ENCODE results near the gene HSPB9.

HSPB9 gene

GRCh38 chr17:42097691-42098631, 24.6 kb upstream of the HSPB9 start, which contains the start of gene ZNF385C:
TSS of gene ZNF385C (minus strand) at chr17:42098473. CDS start at chr17:42063056, 35,417 bp downstream.
- DNase-seq = no peak
- intact Hi-C loops (cut with DNase I) = no loop called here

- DNase-seq = no peak
- intact Hi-C loops (cut with DNase I) = no loop called here
Measured at GRCh38 chr17:42098730-42099399, 23.7 kb upstream of the HSPB9 start.

- peak in 41 of 42 donors; percentile 63 to 92 (median 79) for DNase-seq
- intact Hi-C loops (cut with DNase I) = loop anchor here (5.0 kb wide), 1 partner anchor 74 kb away; no protein-coding TSS in a partner anchor
Measured at GRCh38 chr17:42101513-42102292, 20.9 kb upstream of the HSPB9 start.

GRCh38 chr17:42103221-42103954, 19.2 kb upstream of the HSPB9 start:
- intact Hi-C loops (cut with DNase I) = loop anchor here (5.0 kb wide), 1 partner anchor 76 kb away; no protein-coding TSS in a partner anchor
- no peak for DNase-seq

- no peak for DNase-seq
- intact Hi-C loops (cut with DNase I) = loop anchor here (5.0 kb wide), 1 partner anchor 77 kb away; no protein-coding TSS in a partner anchor
Measured at GRCh38 chr17:42104264-42104663, 18.3 kb upstream of the HSPB9 start.

- intact Hi-C loops (cut with DNase I) = no loop called here
- DNase-seq = no peak
Measured at GRCh38 chr17:42106009-42106408, 16.6 kb upstream of the HSPB9 start.

GRCh38 chr17:42107124-42107523, 15.5 kb upstream of the HSPB9 start:
- DNase-seq = no peak
- intact Hi-C loops (cut with DNase I) = no loop called here

GRCh38 chr17:42107597-42108576, 14.7 kb upstream of the HSPB9 start:
- intact Hi-C loops (cut with DNase I) = no loop called here

GRCh38 chr17:42109086-42109485, 13.5 kb upstream of the HSPB9 start:
- intact Hi-C loops (cut with DNase I) = no loop called here
- DNase-seq = no peak

More at GRCh38 chr17:42107597-42108576, 14.7 kb upstream of the HSPB9 start:
- DNase-seq = peak; percentile 55 to 95 (median 84)

GRCh38 chr17:42110301-42111264, 12.0 kb upstream of the HSPB9 start:
- intact Hi-C loops (cut with DNase I) = loop anchor here (10.0 kb wide), 1 partner anchor 146 kb away; the partner anchor contains the start of gene CNP
- no peak for DNase-seq

- intact Hi-C loops (cut with DNase I) = loop anchor here (10.0 kb wide), 1 partner anchor 146 kb away; the partner anchor contains the start of gene CNP
- DNase-seq = no peak
Measured at GRCh38 chr17:42111265-42111636, 11.4 kb upstream of the HSPB9 start.

- intact Hi-C loops (cut with DNase I) = loop anchor here (10.0 kb wide), 1 partner anchor 147 kb away; the partner anchor contains the start of gene CNP
- peak in 37 of 42 donors; percentile 19 to 78 (median 50) for DNase-seq
Measured at GRCh38 chr17:42111871-42112551, 10.6 kb upstream of the HSPB9 start.

- peak; percentile 43 to 91 (median 74) for DNase-seq
- intact Hi-C loops (cut with DNase I) = loop anchor here (10.0 kb wide), 1 partner anchor 148 kb away; the partner anchor contains the start of gene CNP
Measured at GRCh38 chr17:42112552-42113176, 9.9 kb upstream of the HSPB9 start, which contains the start of gene DHX58. TSS of gene DHX58 (minus strand) at chr17:42112714. CDS start at chr17:42111892, 822 bp downstream.

GRCh38 chr17:42113293-42114069, 9.1 kb upstream of the HSPB9 start:
- no peak for DNase-seq
- intact Hi-C loops (cut with DNase I) = loop anchor here (10.0 kb wide), 1 partner anchor 149 kb away; the partner anchor contains the start of gene CNP
